Effector memory CD4-positive, alpha-beta T cell (primary cell): ENCODE results near the gene DNASE2B.

Experiments
- DNase-seq, 3 donors: peaks; one replicate each; pipeline ENCODE4 v3.0.0-alpha.2; 2020
- H3K27ac ChIP-seq: 2 replicates; pipeline ENCODE4 v1.7.0; 2013; ENCODE audit warnings: mild to moderate bottlenecking, low read length, moderate library complexity; ENCODE audit not compliant: insufficient read depth, poor library complexity, severe bottlenecking
- H3K27me3 ChIP-seq: replicated peaks from 2 replicates; pipeline ENCODE4 v1.7.0; 2013; ENCODE audit warnings: mild to moderate bottlenecking, low read length; ENCODE audit not compliant: insufficient read depth, control insufficient read depth, poor library complexity, severe bottlenecking
- H3K36me3 ChIP-seq: 2 replicates; pipeline ENCODE4 v1.7.0; 2013; ENCODE audit warnings: mild to moderate bottlenecking, low read length, moderate library complexity; ENCODE audit not compliant: control insufficient read depth, insufficient read depth
- H3K4me1 ChIP-seq: 2 replicates; pipeline ENCODE4 v1.7.0; 2013; ENCODE audit warnings: low read length, mild to moderate bottlenecking; ENCODE audit not compliant: control insufficient read depth, insufficient read depth, poor library complexity, severe bottlenecking
- H3K4me3 ChIP-seq: 2 replicates; pipeline ENCODE4 v1.7.0; 2013; ENCODE audit warnings: low read length, low read depth, mild to moderate bottlenecking; ENCODE audit not compliant: insufficient read depth, poor library complexity, severe bottlenecking
- H3K9me3 ChIP-seq: 2 replicates; pipeline ENCODE4 v1.7.0; 2013; ENCODE audit warnings: mild to moderate bottlenecking, low read length, moderate library complexity; ENCODE audit not compliant: control insufficient read depth

Gene DNASE2B

DNA sequence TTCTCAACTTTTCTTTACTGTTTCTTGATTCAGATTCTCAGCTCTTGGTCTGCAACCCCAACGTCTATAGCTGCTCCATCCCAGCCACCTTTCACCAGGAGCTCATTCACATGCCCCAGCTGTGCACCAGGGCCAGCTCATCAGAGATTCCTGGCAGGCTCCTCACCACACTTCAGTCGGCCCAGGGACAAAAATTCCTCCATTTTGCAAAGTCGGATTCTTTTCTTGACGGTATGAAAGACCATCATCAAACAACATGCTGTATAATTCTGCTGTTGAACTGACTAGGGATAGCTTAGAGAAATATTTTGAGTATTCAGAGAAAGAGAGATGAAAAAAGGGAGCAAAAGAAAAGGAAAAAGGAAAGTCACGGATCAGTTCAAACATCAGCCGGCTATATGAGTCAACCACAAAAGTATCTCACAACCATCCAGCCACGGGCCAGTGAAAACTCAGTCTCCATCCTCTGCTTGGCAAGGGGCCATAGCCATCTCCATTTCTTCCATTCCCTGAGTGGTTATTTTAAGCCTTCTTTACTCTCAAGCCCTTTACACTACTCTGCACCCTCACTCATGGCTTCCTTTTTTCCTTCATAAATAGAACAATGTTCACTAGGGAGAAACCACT is 14.1 kb downstream of the DNASE2B start:
- H3K4me1 ChIP-seq: no peaks in the 10 kb centered on the region
- no peak for DNase-seq
- no peaks in the 10 kb centered on the region for H3K36me3 ChIP-seq
- H3K27ac ChIP-seq: no peak overlapping the region
- no peaks in the 10 kb centered on the region for H3K27me3 ChIP-seq
- no peaks in the 10 kb centered on the region for H3K9me3 ChIP-seq
- no peak overlapping the region for H3K4me3 ChIP-seq

DNA sequence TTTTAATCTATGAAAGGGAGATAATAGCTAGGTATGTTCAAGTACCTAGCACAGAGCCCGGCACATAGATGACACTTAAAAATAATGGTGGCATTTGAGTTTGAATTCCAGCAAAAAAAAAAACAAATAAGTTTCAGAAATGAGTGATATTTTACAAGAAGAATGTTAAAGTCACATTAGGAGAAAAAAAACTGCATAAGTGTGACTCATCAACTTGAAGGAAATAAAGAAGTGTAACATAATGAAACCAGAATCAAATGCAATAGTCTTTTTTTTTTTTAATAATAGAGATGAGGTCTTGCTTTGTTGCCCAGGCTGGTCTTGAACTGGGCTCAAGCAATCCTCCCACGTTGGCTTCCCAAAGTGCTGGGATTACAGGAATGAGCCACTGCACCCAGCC is 17.1 kb downstream of the DNASE2B start:
- Histone ChIP-seq H3K9me3 (no peaks in the 10 kb centered on the region), H3K36me3 (no peaks in the 10 kb centered on the region), H3K27ac (no peak overlapping the region), H3K4me3 (no peak overlapping the region), H3K4me1 (no peaks in the 10 kb centered on the region), H3K27me3 (no peaks in the 10 kb centered on the region)
- no peak for DNase-seq

DNA sequence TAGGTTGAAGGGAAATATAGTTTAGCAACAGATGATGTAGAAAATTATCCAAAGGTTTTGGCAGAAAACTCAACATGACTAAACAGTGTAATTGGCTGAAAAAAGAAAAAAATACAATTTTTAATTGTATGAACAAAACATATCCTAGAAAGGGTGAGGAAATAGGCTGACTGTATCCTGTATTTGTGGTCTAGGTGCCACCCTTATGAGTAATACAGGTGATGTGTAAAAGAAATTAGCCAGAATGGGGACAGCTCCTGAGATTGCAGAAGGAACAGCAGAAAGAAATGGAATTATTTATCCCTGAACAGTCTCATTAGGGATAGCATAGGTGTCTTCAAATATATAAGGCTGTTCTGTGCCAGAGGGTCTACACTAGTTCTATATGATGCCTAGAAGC is 24.6 kb downstream of the DNASE2B start:
- Histone ChIP-seq H3K9me3 (no peaks in the 10 kb centered on the region), H3K4me1 (no peaks in the 10 kb centered on the region), H3K36me3 (no peaks in the 10 kb centered on the region), H3K27me3 (no peaks in the 10 kb centered on the region), H3K27ac (no peak overlapping the region), H3K4me3 (no peak overlapping the region)
- DNase-seq: no peak

DNA sequence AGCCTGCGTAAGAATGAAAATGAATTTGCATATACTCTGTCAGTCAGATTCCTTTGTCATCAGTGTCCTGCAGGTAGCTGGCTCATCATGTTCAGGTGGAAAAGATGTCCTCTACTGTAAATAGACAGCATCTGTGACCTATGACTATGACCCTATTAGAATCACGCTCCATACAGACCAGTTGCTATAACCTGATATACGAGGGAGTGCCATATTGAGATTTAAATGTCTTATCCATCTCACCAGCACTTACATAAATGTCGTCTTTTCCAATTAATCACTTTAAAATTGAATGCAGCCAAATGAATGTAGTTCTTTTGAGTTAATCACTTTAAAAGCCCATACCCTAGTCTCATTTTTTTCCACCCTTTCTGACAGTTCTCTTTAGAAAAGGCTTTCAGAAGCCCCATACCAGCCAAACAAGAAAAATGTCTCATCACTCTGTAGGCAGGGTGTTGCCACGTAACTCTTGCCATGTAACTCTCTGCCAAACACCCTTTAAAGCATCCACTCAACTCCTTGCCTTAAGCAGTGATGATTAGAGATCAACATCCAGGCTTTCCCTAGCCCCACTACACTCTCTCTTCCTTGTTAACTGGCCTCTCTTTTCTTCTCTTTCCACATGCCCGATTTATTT is 26.3 kb downstream of the DNASE2B start:
- H3K27me3 ChIP-seq: no peaks in the 10 kb centered on the region
- no peaks in the 10 kb centered on the region for H3K9me3 ChIP-seq
- H3K36me3 ChIP-seq: no peaks in the 10 kb centered on the region
- H3K4me1 ChIP-seq: no peaks in the 10 kb centered on the region
- no peak overlapping the region for H3K27ac ChIP-seq
- H3K4me3 ChIP-seq: no peak overlapping the region
- no peak for DNase-seq

DNA sequence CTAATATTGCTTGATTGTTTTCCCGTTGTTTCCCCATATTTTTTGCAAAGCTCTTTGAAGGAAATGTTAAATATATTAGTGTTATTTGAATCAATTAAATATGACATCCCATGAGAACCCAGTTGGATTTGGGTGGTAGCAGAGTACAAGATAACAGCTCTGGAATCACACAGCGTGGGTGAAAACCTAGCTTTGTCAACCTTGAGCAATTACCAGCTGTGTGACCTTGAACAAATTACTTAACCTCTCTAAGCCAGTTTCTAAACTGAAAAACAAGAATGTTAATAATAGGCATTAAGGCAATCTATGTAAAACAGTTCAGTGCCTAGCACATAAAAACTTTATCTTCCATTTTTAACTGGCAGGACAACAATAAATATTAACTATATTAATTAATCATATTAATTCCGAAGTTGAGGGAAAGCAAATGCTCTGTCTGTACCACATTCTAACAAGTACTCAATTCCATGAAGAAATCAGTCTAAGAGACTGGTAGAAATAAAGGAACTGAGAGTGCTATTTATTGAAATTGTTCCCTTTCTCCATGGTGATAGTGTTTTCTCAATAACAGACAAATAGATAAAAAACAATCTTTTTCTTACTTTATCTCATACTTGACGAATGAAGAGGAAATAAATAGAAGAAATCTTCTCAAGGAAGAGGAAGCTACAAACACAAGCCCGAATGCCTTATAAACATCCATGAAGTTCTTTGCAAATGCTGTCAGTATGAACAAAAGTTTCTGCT is 27.0 kb downstream of the DNASE2B start:
- Histone ChIP-seq H3K36me3 (no peaks in the 10 kb centered on the region), H3K27me3 (no peaks in the 10 kb centered on the region), H3K9me3 (no peaks in the 10 kb centered on the region), H3K4me1 (no peaks in the 10 kb centered on the region), H3K4me3 (no peak overlapping the region), H3K27ac (no peak overlapping the region)
- no peak for DNase-seq

DNA sequence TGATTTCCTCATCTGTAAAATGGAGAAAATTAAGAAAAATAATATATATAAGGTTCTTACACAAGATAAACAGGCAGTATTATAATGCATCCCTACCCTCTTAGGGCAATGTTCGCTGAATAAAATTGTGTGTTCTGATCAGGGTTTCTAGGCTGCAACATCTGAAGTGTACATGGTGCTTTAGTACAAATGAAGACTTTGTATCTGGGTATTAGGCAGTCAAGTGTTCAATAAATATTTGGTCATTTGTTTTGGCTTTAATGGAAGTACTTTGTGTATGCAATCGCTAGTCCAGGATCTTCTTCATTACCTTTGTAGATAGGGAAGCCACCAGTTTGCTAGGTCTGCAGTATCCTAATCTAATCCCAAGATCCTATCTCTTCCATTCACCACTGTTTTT is 28.1 kb downstream of the DNASE2B start:
- no peaks in the 10 kb centered on the region for H3K36me3 ChIP-seq
- H3K27me3 ChIP-seq: no peaks in the 10 kb centered on the region
- no peak for DNase-seq
- no peaks in the 10 kb centered on the region for H3K9me3 ChIP-seq
- H3K27ac ChIP-seq: no peak overlapping the region
- no peaks in the 10 kb centered on the region for H3K4me1 ChIP-seq
- no peak overlapping the region for H3K4me3 ChIP-seq

DNA sequence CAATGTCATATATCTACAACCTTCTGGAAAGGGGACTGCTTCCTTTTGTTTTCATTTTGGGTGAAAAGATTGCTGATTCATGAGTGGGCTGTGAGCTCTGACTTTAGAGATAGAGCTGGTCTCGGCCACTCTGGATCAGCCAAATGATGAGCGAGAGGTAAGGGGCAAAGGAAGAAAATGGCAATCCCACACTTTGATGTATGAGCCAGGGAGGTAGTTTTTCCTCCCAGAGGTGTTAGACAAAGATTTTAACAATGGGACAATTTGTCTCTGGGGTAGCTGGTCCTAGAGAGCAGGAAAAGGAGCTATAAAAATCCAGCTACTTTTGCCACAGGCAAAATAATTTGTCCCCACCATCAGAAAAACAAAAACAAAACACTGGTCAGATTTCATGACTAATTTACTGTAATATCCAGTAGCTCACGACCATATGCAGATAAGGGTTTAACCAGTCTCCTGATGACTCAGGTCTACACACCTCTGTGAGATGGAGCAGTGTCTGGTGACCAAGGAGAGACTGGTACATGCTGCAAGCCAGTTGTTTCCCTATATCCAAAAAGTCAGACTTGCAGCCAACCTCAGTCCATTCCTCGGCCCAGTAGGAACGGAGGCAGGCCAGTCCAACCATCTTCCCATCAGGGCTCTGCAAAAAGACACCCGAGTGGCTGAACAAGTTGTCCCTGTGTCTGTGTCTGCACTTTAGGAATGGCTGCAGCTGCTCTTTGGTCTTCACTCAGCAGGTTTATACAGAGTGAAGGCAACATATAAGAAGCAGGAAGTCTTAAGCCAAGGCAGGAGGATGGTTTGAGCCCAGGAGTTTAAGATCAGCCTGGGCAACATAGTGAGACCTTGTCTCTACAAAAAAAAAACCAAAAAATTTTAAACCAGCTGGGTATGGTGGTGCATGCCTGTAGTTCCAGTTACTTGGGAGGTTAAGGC is 29.2 kb downstream of the DNASE2B start:
- DNase-seq: no peak
- Histone ChIP-seq H3K27ac (no peak overlapping the region), H3K36me3 (no peaks in the 10 kb centered on the region), H3K4me3 (no peak overlapping the region), H3K4me1 (no peaks in the 10 kb centered on the region), H3K9me3 (no peaks in the 10 kb centered on the region), H3K27me3 (no peaks in the 10 kb centered on the region)

DNA sequence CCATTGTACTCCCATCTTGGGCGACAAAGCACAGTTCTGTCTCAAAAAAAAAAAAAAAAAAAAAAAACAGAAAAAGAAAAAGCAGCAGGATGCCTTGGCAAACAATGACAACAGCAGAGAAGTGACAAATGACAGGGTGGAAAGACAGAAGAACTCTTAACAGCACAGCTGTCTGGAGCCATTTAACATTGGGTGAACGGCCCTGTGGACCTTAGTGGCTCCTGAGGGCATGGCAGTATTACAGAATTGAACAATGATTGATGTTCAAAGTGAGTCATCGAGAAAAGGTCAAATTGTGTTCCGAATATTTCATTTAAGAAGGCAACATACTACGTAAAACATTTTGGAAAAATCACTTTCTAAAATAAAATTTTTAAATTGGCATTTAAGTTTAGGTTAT is 30.0 kb downstream of the DNASE2B start:
- Histone ChIP-seq H3K4me1 (peaks cover under 1% of the 10 kb centered on the region), H3K27me3 (no peaks in the 10 kb centered on the region), H3K9me3 (no peaks in the 10 kb centered on the region), H3K36me3 (no peaks in the 10 kb centered on the region), H3K4me3 (no peak overlapping the region), H3K27ac (no peak overlapping the region)
- DNase-seq: no peak

DNA sequence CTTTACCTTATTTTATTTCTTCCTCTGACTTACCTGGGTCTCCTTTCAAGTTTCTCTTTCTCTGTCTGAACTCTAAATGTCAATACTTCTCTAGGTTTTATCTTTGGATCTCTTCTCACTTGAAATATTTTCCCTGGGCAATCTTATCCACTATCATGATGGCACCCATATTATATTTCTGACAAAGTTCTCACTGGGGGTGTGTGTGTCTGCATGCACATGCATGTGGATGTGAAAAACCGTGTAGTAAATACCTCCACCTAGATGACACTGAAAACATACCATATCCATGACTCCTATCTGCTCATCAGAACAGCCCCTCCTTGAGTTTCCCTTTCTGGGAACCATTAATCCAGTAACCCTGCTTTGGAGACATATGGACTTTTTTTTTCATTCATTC is 30.9 kb downstream of the DNASE2B start:
- H3K9me3 ChIP-seq: no peaks in the 10 kb centered on the region
- H3K4me1 ChIP-seq: peaks cover 4% of the 10 kb centered on the region
- H3K4me3 ChIP-seq: no peak overlapping the region
- no peaks in the 10 kb centered on the region for H3K27me3 ChIP-seq
- H3K36me3 ChIP-seq: no peaks in the 10 kb centered on the region
- no peak overlapping the region for H3K27ac ChIP-seq
- DNase-seq: no peak
